GM12873 (cell line): ENCODE data around the gene ADARB1.

ENCODE experiments used
- CTCF ChIP-seq: IDR thresholded peaks from 2 replicates; pipeline ENCODE4 v1.5.1; 2012; ENCODE audit warnings: low read depth, mild to moderate bottlenecking, moderate library complexity, low read length, control low read depth; ENCODE audit not compliant: insufficient read depth; ENCODE audit errors: missing control alignments

The ADARB1 gene

GRCh38 chr21:45261093-45261492 is 186.7 kb downstream of the ADARB1 start:
- TF ChIP-seq CTCF = no peak

GRCh38 chr21:45262041-45262581 is 187.7 kb downstream of the ADARB1 start:
- no peak for TF ChIP-seq CTCF

GRCh38 chr21:45262616-45263015 is 188.2 kb downstream of the ADARB1 start:
- TF ChIP-seq CTCF = no peak

- TF ChIP-seq CTCF = no peak
Observed at GRCh38 chr21:45263534-45263933, 189.2 kb downstream of the ADARB1 start.

GRCh38 chr21:45264146-45264911 is 189.9 kb downstream of the ADARB1 start:
- TF ChIP-seq CTCF = no peak

GRCh38 chr21:45264912-45265515 is 190.6 kb downstream of the ADARB1 start:
- no peak for TF ChIP-seq CTCF

GRCh38 chr21:45265721-45266517 is 191.5 kb downstream of the ADARB1 start:
- no peak for TF ChIP-seq CTCF
